ENCODE measurements around the gene KAZN.

GRCh38 chr1:15031251-15031933 is 432.9 kb downstream of the KAZN start:
- TF ChIP-seq CTCF (IDR thresholded peaks at IDR 0.05 in 8 of 11, conservative IDR thresholded peaks at IDR 0.05 in 3 of 11) (no peak), POLR2A (IDR thresholded peaks at IDR 0.05) (no peak), POLR2AphosphoS5 (IDR thresholded peaks at IDR 0.05) (no peak)
